Measurements from ENCODE around the gene ZNF724. TPM values are rescaled to one million over a fixed set of nuclear protein-coding genes. Genes with fewer than 3 reads are reported as not detected.

ZNF724 gene
- total RNA-seq, 4 donors from 2014 or later, result 0.53 to 2.2 (median 1.4) TPM

GRCh38 chr19:23263870-23264590 lies 13.8 kb upstream of the ZNF724 start:
- intact Hi-C loops (cut with DNase I; ENCODE audit: low total_unique reads), result no loop called here
- no peak for DNase-seq (ENCODE audit: low spot score in 2 of 2)
- no peak for TF ChIP-seq CTCF (IDR thresholded peaks at IDR 0.05)
- TF ChIP-seq POLR2A (IDR thresholded peaks at IDR 0.05), result no peak
- 86 to 87% methylated on average over 2 of the region's 2 CpGs for WGBS, 2 donors
- no peak overlapping the region for H3K4me3 ChIP-seq (ENCODE audit: low read depth, poor library complexity, severe bottlenecking)

GRCh38 chr19:23263396-23263795 lies 13.2 kb upstream of the ZNF724 start:
- 43 to 73% methylated on average over 2 of the region's 2 CpGs for WGBS, 2 donors
- no peak for DNase-seq (ENCODE audit: low spot score in 2 of 2)
- intact Hi-C loops (cut with DNase I; ENCODE audit: low total_unique reads), result no loop called here
- TF ChIP-seq CTCF (IDR thresholded peaks at IDR 0.05) (no peak), POLR2A (IDR thresholded peaks at IDR 0.05) (no peak)
- H3K4me3 ChIP-seq (ENCODE audit: low read depth, poor library complexity, severe bottlenecking), result no peak overlapping the region

GRCh38 chr19:23262920-23263319 lies 12.7 kb upstream of the ZNF724 start:
- no peak for DNase-seq (ENCODE audit: low spot score in 2 of 2)
- TF ChIP-seq POLR2A (IDR thresholded peaks at IDR 0.05), result no peak
- WGBS, 2 donors, result 84 to 92% methylated on average over 5 of the region's 5 CpGs
- H3K4me3 ChIP-seq (ENCODE audit: low read depth, poor library complexity, severe bottlenecking), result no peak overlapping the region
- intact Hi-C loops (cut with DNase I; ENCODE audit: low total_unique reads), result no loop called here

- TF ChIP-seq POLR2A (IDR thresholded peaks at IDR 0.05) (no peak), CTCF (IDR thresholded peaks at IDR 0.05) (no peak)
- DNase-seq (ENCODE audit: low spot score in 2 of 2), result no peak
- WGBS, 2 donors, result 85 to 89% methylated on average over 3 of the region's 3 CpGs
- H3K4me3 ChIP-seq (ENCODE audit: low read depth, poor library complexity, severe bottlenecking), result no peak overlapping the region
- intact Hi-C loops (cut with DNase I; ENCODE audit: low total_unique reads), result no loop called here
Measured at GRCh38 chr19:23261496-23262020, 11.4 kb upstream of the ZNF724 start.

GRCh38 chr19:23260956-23261355 lies 10.8 kb upstream of the ZNF724 start:
- no peak for DNase-seq (ENCODE audit: low spot score in 2 of 2)
- intact Hi-C loops (cut with DNase I; ENCODE audit: low total_unique reads), result no loop called here
- TF ChIP-seq CTCF (IDR thresholded peaks at IDR 0.05), result no peak
- TF ChIP-seq POLR2A (IDR thresholded peaks at IDR 0.05), result no peak
- 77 to 78% methylated on average over 5 of the region's 5 CpGs for WGBS, 2 donors
- no peak overlapping the region for H3K4me3 ChIP-seq (ENCODE audit: low read depth, poor library complexity, severe bottlenecking)

GRCh38 chr19:23259961-23260360 lies 9.8 kb upstream of the ZNF724 start:
- intact Hi-C loops (cut with DNase I; ENCODE audit: low total_unique reads), result no loop called here
- TF ChIP-seq POLR2A (IDR thresholded peaks at IDR 0.05) (no peak), CTCF (IDR thresholded peaks at IDR 0.05) (no peak)
- 80 to 92% methylated on average over 2 of the region's 2 CpGs for WGBS, 2 donors

More at GRCh38 chr19:23259961-23260360, 9.8 kb upstream of the ZNF724 start:
- DNase-seq (ENCODE audit: low spot score in 2 of 2), result peak in 1 of 2 donors; percentile 5
- no peak overlapping the region for H3K4me3 ChIP-seq (ENCODE audit: low read depth, poor library complexity, severe bottlenecking)

All from lower leg skin (tissue), 4 donors.